HEK293T (cell line): ENCODE measurements around the gene SPARC.

ENCODE experiments used
- ARNT ChIP-seq: fragments of 450-650 bp; IDR thresholded peaks from 2 replicates; pipeline ENCODE4 v1.6.1; 2017; ENCODE audit warnings: mild to moderate bottlenecking
- BHLHE40 ChIP-seq: fragments of 450-650 bp; IDR thresholded peaks from 2 replicates; pipeline ENCODE4 v1.6.1; 2016; ENCODE audit warnings: mild to moderate bottlenecking, moderate library complexity, borderline replicate concordance
- ELF4 ChIP-seq: fragments of 450-650 bp; IDR thresholded peaks from 2 replicates; pipeline ENCODE4 v1.6.1; 2017; ENCODE audit warnings: antibody characterized with exemption
- FOXA1 ChIP-seq: fragments of 450-650 bp; IDR thresholded peaks from 2 replicates; pipeline ENCODE4 v1.6.1; 2016; ENCODE audit warnings: mild to moderate bottlenecking
- FOXK2 ChIP-seq: fragments of 450-650 bp; IDR thresholded peaks from 2 replicates; pipeline ENCODE4 v1.6.1; 2016; ENCODE audit warnings: mild to moderate bottlenecking
- FOXM1 ChIP-seq: fragments of 450-650 bp; IDR thresholded peaks from 2 replicates; pipeline ENCODE4 v1.6.1; 2017; ENCODE audit warnings: mild to moderate bottlenecking, borderline replicate concordance
- HDGF ChIP-seq: fragments of 450-650 bp; IDR thresholded peaks from 2 replicates; pipeline ENCODE4 v1.6.1; 2017; ENCODE audit warnings: antibody characterized with exemption, borderline replicate concordance
- L3MBTL2 ChIP-seq: fragments of 450-650 bp; conservative IDR thresholded peaks from 2 replicates; pipeline ENCODE4 v1.6.1; 2016; ENCODE audit warnings: mild to moderate bottlenecking
- NFRKB ChIP-seq: fragments of 450-650 bp; IDR thresholded peaks from 2 replicates; pipeline ENCODE4 v1.6.1; 2016; ENCODE audit warnings: mild to moderate bottlenecking, moderate library complexity
- SP1 ChIP-seq: fragments of 450-650 bp; IDR thresholded peaks from 2 replicates; pipeline ENCODE4 v1.6.1; 2017
- SUZ12 ChIP-seq: fragments of 450-650 bp; IDR thresholded peaks from 2 replicates; pipeline ENCODE4 v1.6.1; 2016; ENCODE audit warnings: mild to moderate bottlenecking
- TARDBP ChIP-seq: fragments of 450-650 bp; IDR thresholded peaks from 2 replicates; pipeline ENCODE4 v1.6.1; 2016
- ZNF384 ChIP-seq: fragments of 450-650 bp; IDR thresholded peaks from 2 replicates; pipeline ENCODE4 v1.6.1; 2016
- TF ChIP-seq, protein P1 (sequence below): fragments of 450-650 bp; IDR thresholded peaks from 2 replicates; pipeline ENCODE4 v1.6.1; 2016

DNA sequence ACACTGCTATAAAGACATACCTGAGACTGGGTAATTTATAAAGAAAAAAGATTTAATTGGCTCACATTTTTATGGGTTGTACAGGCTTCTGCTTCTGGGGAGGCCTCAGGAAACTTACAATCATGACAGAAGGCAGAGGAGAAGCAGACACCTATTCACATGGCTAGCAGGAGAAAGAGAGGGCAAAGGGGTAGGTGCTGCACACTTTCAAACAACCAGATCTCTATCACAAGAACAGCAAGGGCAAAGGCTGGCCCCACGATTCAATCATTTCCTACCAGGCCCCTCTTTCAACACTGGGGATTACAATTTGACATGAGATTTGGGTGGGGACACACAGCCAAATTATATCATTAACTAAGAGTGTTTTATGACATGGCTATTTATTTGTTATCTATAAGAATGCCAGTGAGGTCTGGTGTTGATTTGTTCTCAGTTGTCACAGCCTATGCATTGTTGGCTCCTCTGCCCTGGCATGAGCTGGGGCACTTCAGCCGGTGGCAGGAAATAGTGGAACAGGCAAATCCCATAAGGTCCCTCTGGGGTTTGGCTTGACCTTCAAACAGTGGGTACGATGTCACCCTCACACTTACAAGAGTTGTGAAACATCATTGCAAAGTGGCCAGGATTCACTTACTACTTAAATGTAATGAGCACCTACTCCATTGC, 44.1 kb downstream of the SPARC start:
- no peak for TF ChIP-seq TARDBP
- no peak for TF ChIP-seq L3MBTL2
- TF ChIP-seq BHLHE40, result no peak
- no peak for TF ChIP-seq SUZ12
- no peak for TF ChIP-seq FOXK2
- no peak for TF ChIP-seq ARNT
- TF ChIP-seq ZNF384, result no peak
- TF ChIP-seq SP1, result no peak
- no peak for TF ChIP-seq FOXM1
- no peak for TF ChIP-seq NFRKB
- TF ChIP-seq FOXA1, result no peak
- TF ChIP-seq ELF4, result no peak
- TF ChIP-seq HDGF, result no peak
- TF ChIP-seq, protein P1, sequence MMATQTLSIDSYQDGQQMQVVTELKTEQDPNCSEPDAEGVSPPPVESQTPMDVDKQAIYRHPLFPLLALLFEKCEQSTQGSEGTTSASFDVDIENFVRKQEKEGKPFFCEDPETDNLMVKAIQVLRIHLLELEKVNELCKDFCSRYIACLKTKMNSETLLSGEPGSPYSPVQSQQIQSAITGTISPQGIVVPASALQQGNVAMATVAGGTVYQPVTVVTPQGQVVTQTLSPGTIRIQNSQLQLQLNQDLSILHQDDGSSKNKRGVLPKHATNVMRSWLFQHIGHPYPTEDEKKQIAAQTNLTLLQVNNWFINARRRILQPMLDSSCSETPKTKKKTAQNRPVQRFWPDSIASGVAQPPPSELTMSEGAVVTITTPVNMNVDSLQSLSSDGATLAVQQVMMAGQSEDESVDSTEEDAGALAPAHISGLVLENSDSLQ, result no peak
